Prostate gland (tissue), 2 donors: ENCODE measurements around the gene GFY. TPM values are rescaled to one million over a fixed set of nuclear protein-coding genes. Genes with fewer than 3 reads are reported as not detected.
"Not testable (repeated sequence)": the region's sequence is repeated elsewhere in the genome, so short reads cannot be mapped to it uniquely, and the experiment has no call there.

Experiments used
- DNase-seq: peaks from one replicate; pipeline ENCODE4 v3.0.0-alpha.2; 2019; ENCODE audit warnings: low spot score
- H3K27ac ChIP-seq, 2 donors: fragments of 200-600 bp; sonication (generic); 2 replicates each; pipeline ENCODE4 v1.5.1; 2017 to 2019
- H3K27me3 ChIP-seq: fragments of 200-600 bp; sonication (generic); replicated peaks from 2 replicates; pipeline ENCODE4 v1.5.1; 2019; ENCODE audit not compliant: insufficient read depth
- H3K36me3 ChIP-seq, 2 donors: fragments of 200-600 bp; sonication (generic); 1 replicate in 1 of 2; 2 replicates in 1 of 2; pipeline versions ENCODE4 v1.5.1 to v1.8.1; 2017 to 2019
- H3K4me1 ChIP-seq: fragments of 200-600 bp; sonication (generic); replicated peaks from 2 replicates; pipeline ENCODE4 v1.5.1; 2019
- H3K4me3 ChIP-seq, 2 donors: fragments of 200-600 bp; sonication (generic); 2 replicates each; pipeline ENCODE4 v1.5.1; 2017 to 2019
- H3K9me3 ChIP-seq: fragments of 200-600 bp; sonication (generic); 2 replicates; pipeline ENCODE4 v1.5.1; 2017
- CTCF ChIP-seq, 4 experiments: fragments of 200-600 bp in 2 of 4; fragments of 450-650 bp in 2 of 4; sonication (generic) in 2 of 4; IDR thresholded peaks; 1 replicate in 3 of 4; 2 replicates in 1 of 4; pipeline ENCODE4 v1.5.1; 2016 to 2019; ENCODE audit warnings: antibody characterized with exemption in 4 of 4, mild to moderate bottlenecking in 2 of 4, moderate library complexity in 2 of 4
- POLR2A ChIP-seq: fragments of 450-650 bp; IDR thresholded peaks from one replicate; pipeline ENCODE4 v1.6.1; 2016; ENCODE audit warnings: antibody characterized with exemption, mild to moderate bottlenecking
- POLR2AphosphoS5 ChIP-seq: sonication (generic); formaldehyde crosslinking; IDR thresholded peaks from one replicate; pipeline ENCODE4 v1.6.1; 2017; ENCODE audit warnings: antibody characterized with exemption
- WGBS: methylation state at CpG from one replicate; pipeline ENCODE4 v1.1.5; 2018; 5-methylcytosine and 5-hydroxymethylcytosine counted together
- intact Hi-C: fragments of 100-400 bp; cut with DNase I; formaldehyde crosslinking; loops from one replicate; pipeline ENCODE4 v1.14.2; 2022
- total RNA-seq, 2 donors: library from RNA; depleted of rRNA; stranded (reverse); fragments of >200 nt; gene quantifications; one replicate each; pipeline ENCODE4 v1.1.0, GENCODE V29; 2016

The GFY gene
- total RNA-seq, 2 donors from 2014 or later = not detected

GRCh38 chr19:49468746-49469447, 43.7 kb downstream of the GFY start:
- Histone ChIP-seq H3K27ac (peak overlapping the region; percentile 78 to 80), H3K27me3 (no peaks in the 10 kb centered on the region), H3K4me1 (no peaks in the 10 kb centered on the region), H3K4me3 (peak overlapping the region in 1 of 2 donors; percentile 3), H3K36me3 (no peaks in the 10 kb centered on the region), H3K9me3 (no peaks in the 10 kb centered on the region)
- intact Hi-C loops = no loop called here
- peak; percentile 68 for TF ChIP-seq POLR2AphosphoS5
- no peak for TF ChIP-seq CTCF (IDR thresholded peaks at IDR 0.05)
- TF ChIP-seq POLR2A = peak; percentile 24
- WGBS = 41% methylated on average over 15 of the region's 15 CpGs
- peak; percentile 87 for DNase-seq

GRCh38 chr19:49469828-49470614, 44.8 kb downstream of the GFY start:
- no peaks in the 10 kb centered on the region for H3K36me3 ChIP-seq
- no peaks in the 10 kb centered on the region for H3K27me3 ChIP-seq
- H3K27ac ChIP-seq = no peak overlapping the region
- H3K9me3 ChIP-seq = no peaks in the 10 kb centered on the region
- intact Hi-C loops = no loop called here
- H3K4me3 ChIP-seq = no peak overlapping the region
- 80% methylated on average over 25 of the region's 25 CpGs for WGBS
- H3K4me1 ChIP-seq = no peaks in the 10 kb centered on the region
- DNase-seq = no peak
- TF ChIP-seq CTCF (IDR thresholded peaks at IDR 0.05) (no peak), POLR2AphosphoS5 (no peak)

GRCh38 chr19:49470615-49470978, 45.4 kb downstream of the GFY start:
- no peak for DNase-seq
- Histone ChIP-seq H3K9me3 (no peaks in the 10 kb centered on the region), H3K4me3 (no peak overlapping the region), H3K27ac (no peak overlapping the region), H3K36me3 (no peaks in the 10 kb centered on the region), H3K27me3 (no peaks in the 10 kb centered on the region), H3K4me1 (no peaks in the 10 kb centered on the region)
- intact Hi-C loops = no loop called here
- TF ChIP-seq POLR2A (no peak), CTCF (IDR thresholded peaks at IDR 0.05) (no peak), POLR2AphosphoS5 (no peak)
- WGBS = 78% methylated on average over 8 of the region's 8 CpGs

- Histone ChIP-seq H3K27ac (no peak overlapping the region), H3K9me3 (no peaks in the 10 kb centered on the region), H3K4me1 (no peaks in the 10 kb centered on the region), H3K27me3 (no peaks in the 10 kb centered on the region), H3K4me3 (no peak overlapping the region), H3K36me3 (no peaks in the 10 kb centered on the region)
- intact Hi-C loops = no loop called here
- TF ChIP-seq CTCF (IDR thresholded peaks at IDR 0.05) (no peak), POLR2A (no peak), POLR2AphosphoS5 (no peak)
- 74% methylated on average over 9 of the region's 9 CpGs for WGBS
- DNase-seq = no peak
Measured at GRCh38 chr19:49472936-49473335, 47.7 kb downstream of the GFY start.

- WGBS = 68% methylated on average over 9 of the region's 9 CpGs
- H3K27me3 ChIP-seq, H3K9me3 ChIP-seq, DNase-seq, H3K36me3 ChIP-seq, H3K4me1 ChIP-seq, H3K4me3 ChIP-seq, intact Hi-C loops: not testable (repeated sequence)
- peak overlapping the region; percentile 70 to 82 for H3K27ac ChIP-seq
Measured at GRCh38 chr19:49473501-49473867, 48.3 kb downstream of the GFY start.
